Ovary (tissue), 3 donors: ENCODE results near the gene USP9X.

Experiments used
- CTCF ChIP-seq, 3 donors: fragments of 450-650 bp in 2 of 3; fragments of 200-600 bp in 1 of 3; IDR thresholded peaks; one replicate each; pipeline versions ENCODE4 v1.5.1 to v1.8.0; 2016 to 2022; ENCODE audit warnings: antibody characterized with exemption in 3 of 3, mild to moderate bottlenecking in 1 of 3
- POLR2A ChIP-seq: fragments of 450-650 bp; IDR thresholded peaks from one replicate; pipeline ENCODE4 v1.6.1; 2017; ENCODE audit warnings: antibody characterized with exemption, mild to moderate bottlenecking, moderate library complexity
- donor health status: DM: no; HTN: no; CAD: no.

GRCh38 chrX:41167888-41168287, 82.6 kb downstream of the USP9X start:
- no peak for TF ChIP-seq POLR2A
- TF ChIP-seq CTCF (IDR thresholded peaks at IDR 0.05) = no peak
